HG03025 (cell line): Measurements from ENCODE around the gene RHPN2.
"Not testable (repeated sequence)": the region's sequence is repeated elsewhere in the genome, so short reads cannot be mapped to it uniquely, and the experiment has no call there.

Experiments used
- ATAC-seq: cut with Tn5 transposase; IDR thresholded peaks from one replicate; pipeline ENCODE4 v1.9.1; 2021; ENCODE audit warnings: mild to moderate bottlenecking, moderate library complexity; ENCODE audit not compliant: unreplicated experiment, low FRiP score

The RHPN2 gene

DNA sequence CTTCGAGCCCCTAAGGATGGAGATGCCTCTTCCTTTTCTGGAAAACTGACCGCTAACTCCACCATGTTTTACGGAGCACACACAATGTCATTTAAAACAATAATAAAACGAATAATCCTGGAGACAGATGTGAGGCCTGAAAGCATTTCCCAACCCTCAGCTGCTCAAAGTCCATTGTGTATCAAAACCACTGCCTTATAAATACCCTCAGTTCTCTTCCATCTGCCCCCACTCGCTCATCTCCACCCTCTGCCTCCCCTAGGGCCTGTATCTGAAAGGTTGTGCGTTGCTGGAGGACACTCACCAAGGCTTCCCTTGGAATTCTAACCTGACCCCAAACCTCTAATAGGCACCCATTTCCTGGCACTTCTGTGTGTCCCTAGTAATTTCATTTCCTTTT is 82.2 kb downstream of the RHPN2 start:
- not testable (repeated sequence) for ATAC-seq

DNA sequence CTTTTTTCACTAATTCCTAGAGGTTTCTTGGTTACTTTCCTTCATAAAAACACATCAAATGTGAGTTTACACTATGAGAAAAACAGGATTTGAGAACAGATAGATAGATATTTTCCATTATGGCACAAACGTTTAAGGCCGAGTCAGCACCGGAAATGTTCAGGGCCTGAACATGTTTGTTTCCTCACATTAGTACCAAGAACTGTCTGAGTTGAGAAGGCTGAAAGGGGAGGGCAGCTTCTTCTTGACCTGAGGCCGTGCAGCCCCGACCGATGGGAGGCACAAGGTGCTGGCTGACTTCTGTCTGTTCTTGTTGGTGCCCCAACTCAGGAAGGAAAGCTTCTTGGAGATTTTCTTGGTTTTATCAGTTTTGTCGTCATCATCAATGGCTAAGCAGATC is 84.9 kb downstream of the RHPN2 start:
- not testable (repeated sequence) for ATAC-seq

DNA sequence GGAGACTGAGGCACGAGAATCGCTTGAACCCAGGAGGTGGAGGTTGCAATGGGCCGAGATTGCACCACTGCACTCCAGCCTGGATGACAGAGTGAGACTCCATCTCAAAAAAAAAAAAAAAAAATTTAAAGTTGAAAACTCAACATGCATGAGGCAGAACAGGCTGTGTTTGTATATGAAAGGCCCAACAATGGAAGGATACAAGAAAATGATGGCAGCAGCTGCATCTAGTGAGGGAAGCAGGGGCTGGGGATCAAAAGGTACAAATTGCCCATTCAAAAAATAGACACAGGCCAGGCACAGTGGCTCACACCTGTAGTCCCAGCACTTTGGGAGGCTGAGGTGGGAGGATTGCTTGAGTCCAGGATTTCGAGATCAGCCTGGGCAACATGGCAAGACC is 86.9 kb downstream of the RHPN2 start:
- not testable (repeated sequence) for ATAC-seq

DNA sequence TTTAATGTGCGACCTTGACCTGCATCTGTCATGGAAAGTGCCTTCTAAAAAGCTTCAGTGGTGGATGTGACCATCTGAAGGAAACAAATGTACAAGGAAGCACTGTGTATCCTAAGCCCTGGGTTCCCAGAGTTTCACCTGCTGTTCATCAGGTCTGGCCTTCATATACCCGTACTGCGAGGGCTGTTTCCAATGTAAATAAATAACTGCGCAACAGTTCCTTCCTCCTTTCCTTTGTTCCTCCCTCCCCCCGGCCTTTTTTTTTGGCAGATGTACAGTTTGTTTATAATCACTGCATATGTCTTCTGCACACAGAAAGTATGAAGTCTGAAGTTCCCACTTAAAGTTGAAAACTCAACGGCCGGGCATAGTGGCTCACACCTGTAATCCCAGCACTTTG is 87.4 kb downstream of the RHPN2 start:
- ATAC-seq: no peak

DNA sequence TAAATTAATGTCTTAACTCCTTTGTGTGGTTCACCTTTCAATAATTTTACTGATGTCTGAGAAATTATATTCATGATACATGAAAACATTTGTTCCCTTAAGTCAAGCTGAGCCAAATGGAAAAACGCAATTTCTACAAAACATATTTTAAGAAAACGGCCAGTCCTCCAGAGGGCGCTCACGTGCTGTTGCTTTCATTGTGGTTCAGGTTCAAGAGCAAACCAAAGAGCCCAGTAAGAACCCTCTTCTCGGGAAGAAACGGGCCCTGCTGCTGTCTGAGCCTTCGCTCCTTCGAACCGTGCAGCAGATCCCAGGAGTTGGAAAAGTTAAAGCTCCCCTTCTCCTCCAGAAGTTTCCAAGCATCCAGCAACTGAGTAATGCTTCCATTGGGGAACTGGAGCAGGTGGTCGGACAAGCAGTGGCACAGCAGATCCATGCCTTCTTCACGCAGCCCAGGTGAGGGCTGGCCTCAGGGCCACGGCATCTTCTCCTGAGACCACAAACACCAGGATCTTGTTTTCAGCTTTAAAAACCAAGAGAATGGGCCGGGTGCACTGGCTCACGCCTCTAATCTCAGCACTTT is 88.4 kb downstream of the RHPN2 start:
- no peak for ATAC-seq

DNA sequence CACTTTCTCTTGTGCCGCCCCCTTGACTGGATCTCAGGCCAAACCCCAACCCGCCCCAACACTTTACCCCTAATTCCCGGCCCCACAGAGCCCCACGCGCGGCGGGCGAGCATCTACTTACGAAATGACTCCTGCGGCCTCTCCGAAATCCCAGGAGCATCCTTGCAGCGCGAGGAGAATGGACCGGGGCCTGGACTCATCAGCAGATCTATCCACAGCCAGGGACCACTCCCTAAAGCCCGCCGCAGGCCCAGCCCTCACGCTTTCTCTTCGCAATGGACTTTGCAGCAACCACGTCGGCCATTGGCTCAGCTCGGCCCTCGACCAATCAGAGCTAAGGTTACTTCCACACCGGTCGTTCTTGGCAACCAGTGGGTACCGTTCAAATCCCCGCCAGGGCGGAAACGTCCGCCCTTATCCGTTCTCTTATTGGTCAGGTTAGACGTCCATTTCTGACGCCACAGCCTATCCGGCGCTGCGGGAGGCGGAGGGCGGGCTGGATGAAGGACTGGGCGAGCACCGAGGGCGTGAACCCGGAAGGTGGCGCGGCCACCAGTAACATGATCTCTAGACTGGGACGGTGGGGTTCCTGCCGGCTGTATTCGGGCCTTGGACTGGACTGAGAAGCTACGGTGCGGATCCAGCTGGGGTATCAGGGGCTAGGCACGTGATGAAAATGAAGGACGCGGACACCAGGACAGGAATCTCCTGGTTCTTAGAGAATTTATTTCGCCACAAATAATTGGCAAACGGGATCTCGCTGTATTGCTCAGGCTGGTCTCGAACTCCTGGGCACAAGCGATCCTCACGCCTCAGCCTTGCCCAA is 92.8 kb downstream of the RHPN2 start, which contains the start of the genes CEP89 and FAAP24:
CEP89 (minus strand) TSS at position 244 of the 826 bp plus-strand sequence; CDS start at position 160, 84 bp downstream.
FAAP24 (plus strand) TSS at position 528 of the 826 bp plus-strand sequence. CDS start 955 bp downstream, outside the sequence.
- peak; percentile 96 for ATAC-seq

DNA sequence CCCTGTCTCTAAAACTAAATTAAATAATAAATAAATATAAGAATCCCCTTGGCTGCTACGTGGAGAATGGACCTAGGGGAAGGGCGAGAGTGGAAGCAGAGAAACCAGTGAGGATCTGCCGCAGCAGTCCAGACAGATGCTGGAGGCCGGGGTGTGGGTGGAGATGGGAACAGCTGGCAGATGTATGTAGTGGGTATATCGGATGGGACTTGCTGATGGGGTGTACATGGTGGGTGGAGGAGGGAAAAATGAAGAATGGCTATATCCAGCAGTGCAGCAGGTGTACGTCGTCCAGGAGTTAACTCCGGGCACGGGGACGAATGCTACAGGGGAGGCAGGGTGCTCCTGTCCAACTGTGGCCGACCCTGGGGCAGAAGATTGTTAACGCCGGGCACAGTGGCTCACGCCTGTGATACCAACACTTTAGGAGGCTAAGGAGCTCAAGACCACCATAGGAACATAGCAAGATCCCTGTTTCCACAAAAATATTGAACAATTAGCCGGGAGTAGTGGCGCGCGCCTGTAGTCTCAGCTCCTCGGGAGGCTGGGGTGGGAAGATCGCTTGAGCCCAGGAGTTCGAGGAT is 93.6 kb downstream of the RHPN2 start:
- ATAC-seq: no peak

DNA sequence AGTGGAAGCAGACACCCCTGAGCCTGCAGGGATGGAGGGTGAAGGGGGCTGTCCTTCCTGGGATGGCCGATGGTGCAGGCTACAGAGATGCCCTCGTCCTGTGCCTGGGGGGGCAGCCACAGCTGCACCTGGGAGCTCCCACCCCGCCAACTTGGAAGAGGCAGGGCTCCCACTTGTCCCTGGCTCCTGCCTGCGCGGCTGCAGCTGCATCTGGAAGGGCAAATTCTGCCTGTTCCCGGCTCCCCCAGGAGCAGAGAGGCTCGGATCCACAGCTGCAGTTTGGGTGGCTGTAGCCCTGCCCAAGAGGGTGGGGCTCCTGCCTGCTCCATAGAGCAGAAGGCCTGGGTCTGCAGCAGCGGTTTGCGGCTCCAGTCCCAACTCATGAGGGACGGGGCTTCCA is 95.1 kb downstream of the RHPN2 start:
- ATAC-seq: no peak

DNA sequence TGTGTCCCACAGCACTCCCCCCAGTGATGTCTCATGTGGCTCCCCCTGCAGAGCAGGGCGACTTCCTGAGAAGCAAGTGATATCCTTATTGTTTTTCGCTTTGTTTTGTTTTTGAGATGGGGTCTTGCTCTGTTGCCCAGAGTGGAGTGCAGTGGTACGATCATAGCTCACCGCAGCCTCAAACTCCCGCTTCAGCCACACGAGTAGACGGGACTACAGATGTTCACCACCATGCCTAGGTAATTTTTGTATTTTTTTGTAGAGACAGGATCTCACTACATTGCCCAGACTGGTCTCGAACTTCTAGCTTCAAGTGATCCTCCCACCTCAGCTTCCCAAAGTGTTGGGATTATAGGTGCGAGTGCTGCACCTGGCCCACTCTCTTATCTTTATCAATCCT is 97.9 kb downstream of the RHPN2 start:
- no peak for ATAC-seq

DNA sequence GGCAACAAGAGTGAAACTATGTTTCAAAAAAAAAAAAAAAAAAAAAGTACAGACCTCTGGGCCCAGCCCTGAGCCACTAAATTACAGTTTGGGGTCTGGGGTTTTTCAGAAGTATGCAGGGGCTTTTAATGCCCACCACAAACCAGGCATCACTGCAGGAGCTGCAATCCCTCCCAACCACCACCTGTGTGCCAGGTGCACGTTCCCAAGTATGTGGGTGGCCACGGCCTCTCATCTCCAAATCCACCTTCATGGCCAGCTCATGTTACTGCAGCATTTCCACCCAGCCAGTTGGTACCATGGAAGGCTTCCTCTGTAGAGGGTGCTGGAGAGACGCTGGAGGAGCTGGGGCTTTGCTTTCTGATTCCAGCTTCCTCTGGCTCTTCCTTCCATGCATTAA is 119.4 kb downstream of the RHPN2 start:
- ATAC-seq: no peak

DNA sequence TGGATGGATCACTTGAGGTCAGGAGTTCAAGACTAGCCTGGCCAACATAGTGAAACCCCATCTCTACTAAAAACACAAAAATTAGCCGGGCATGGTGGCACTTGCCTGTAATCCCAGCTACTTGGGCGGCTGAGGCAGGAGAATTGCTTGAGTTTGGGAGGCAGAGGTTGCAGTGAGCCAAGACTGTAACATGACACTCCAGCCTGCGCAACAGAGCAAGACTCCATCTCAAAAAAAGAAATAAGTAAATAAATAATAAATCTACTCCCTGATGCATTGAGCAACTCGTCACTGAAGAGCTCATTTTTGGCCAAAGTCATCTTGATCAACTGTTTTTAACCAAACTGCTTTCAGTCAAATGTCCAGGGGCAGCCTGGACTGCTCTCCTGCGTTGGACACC is 123.4 kb downstream of the RHPN2 start:
- ATAC-seq: not testable (repeated sequence)

DNA sequence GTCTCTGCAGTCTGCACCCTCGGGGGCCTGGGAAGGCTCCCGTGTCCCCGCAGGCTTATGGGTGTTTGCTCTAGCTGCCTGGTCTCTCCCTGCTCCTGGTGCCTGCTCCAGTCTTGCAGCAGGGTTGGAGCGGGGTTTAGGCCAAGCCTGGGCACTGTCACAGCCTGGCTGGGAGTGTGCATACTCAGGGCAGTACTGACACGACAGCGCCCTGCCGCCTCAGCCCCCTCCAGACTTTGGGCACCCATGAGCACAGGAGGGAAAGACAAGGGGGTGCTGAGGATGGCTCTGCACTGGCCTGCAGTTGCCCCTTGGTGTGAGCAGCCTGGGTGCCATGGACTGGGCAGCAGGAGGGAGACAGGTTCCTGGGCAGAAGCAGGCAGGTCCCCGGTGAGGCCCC is 128.6 kb downstream of the RHPN2 start:
- ATAC-seq: no peak

DNA sequence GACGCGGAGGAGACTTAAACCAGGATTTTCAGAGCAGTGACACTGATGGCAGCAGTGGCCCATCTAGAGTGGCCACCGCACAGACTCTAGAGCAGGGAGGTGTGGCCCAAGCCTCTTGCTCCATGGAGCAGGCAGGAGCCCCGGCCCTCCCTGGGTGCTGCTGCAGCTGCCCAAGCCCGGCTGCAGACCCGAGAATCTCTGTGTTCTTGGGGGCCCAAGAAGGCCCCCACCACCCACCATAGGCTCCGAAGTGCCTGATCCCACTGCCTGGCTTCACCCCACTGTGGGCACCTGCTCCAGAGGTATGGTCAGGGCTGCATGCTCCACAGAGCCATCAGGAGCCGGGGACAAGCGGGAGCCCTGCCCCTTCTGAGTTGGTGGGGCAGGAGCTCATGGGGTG is 129.1 kb downstream of the RHPN2 start:
- ATAC-seq: no peak

DNA sequence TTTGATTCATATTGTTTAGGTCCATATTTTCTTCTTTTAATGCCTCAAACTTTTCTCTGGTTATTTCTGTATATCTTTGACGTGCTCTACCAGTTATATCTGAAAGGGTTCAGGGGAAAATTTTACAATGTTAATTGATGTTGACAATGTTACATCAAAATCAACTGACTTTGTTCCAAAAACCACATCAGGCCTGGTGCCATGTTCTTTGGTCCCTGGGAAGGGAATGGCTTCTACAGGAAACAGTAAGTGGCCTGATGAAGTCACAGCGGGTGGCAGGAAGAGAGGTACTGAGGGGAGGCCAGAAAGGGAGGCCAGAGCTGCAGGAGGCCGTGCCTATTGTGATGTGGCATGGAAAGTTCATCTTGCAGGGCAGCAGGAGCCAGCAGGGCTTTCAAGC is 131.1 kb downstream of the RHPN2 start:
- ATAC-seq: no peak

DNA sequence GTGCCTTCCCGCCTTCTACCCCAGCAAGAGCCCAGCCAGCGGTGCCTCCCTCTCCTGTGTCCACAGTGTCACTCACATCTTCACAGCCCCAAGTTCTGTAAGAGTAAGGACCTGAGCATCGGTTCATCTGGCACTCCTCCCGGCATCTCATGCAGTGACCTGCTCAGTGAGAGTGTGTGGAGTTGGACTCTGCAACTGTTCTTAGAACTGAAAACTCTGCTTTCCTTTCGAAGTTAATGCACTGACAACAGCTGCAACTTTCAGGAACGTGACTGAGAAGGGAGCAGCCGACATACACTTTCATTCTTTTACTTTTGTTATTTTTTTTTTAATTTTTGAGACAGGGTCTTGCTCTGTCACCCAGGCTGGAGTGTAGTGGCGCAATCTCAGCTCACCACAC is 134.1 kb downstream of the RHPN2 start:
- ATAC-seq: no peak

DNA sequence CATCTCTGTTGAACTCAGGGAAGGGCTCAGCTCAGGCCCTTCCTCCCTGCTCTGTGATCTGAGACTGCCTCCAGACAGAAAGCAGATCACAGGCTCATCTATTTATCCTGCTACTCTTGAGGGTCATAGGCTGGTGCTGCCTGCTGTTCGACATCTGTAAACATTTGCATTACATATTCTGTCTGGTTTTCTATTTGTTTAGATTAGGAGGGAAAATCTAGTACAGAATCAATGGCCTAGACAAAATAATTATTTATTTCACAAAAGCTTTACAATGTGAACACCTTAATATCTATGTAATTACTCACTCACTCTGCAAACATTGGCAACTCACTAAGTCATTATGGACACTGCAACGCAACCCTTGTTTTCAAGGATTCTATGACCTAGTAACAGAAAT is 135.9 kb downstream of the RHPN2 start:
- ATAC-seq: no peak
